Endothelial cell of umbilical vein (primary cell): ENCODE measurements around the gene SLC46A3. TPM values are rescaled to one million over a fixed set of nuclear protein-coding genes. Genes with fewer than 3 reads are reported as not detected.

Experiments used
- BruUV-seq: library from RNA; stranded (reverse); fragments of 400-500 nt; replicated peaks from 2 replicates; lab custom pipeline; 2021; lab: Mats Ljungman, UMichigan
- CTCF ChIA-PET: fragments of 300-600, 350-600 bp; sonication (Branson Sonifier 250); formaldehyde crosslinking; loops from one replicate; lab custom pipeline; 2021; ENCODE audit warnings: antibody characterized with exemption, inconsistent platforms; lab: Charles Lee
- POLR2A ChIA-PET: fragments of 300-600, 350-600 bp; sonication (Branson Sonifier 250); formaldehyde crosslinking; loops from one replicate; lab custom pipeline; 2021; ENCODE audit warnings: antibody characterized with exemption, inconsistent platforms; lab: Charles Lee
- DNase-seq: peaks from one replicate; pipeline ENCODE4 v3.0.0-alpha.2; 2011; ENCODE audit warnings: low read depth, low spot score
- FAIRE-seq: peaks from 2 replicates; lab custom pipeline; 2011; peaks lifted over from hg19 to GRCh38; lab: Jason Lieb, UNC
- H2AFZ ChIP-seq: 2 replicates; pipeline ENCODE4 v1.6.0; 2012; ENCODE audit warnings: low read depth, low read length, control low read depth, inconsistent platforms
- H3K27ac ChIP-seq: 2 replicates; pipeline ENCODE4 v1.5.1; 2011; ENCODE audit warnings: low read depth, mild to moderate bottlenecking, control low read depth, low read length, moderate library complexity; ENCODE audit not compliant: insufficient read depth
- H3K27me3 ChIP-seq, 2 experiments: 2 replicates each; pipeline versions ENCODE4 v1.6.0 to v1.6.1; 2011; ENCODE audit warnings: low read length in 2 of 2, mixed read lengths in 1 of 2; ENCODE audit not compliant: control insufficient read depth in 2 of 2, insufficient read depth in 2 of 2
- H3K36me3 ChIP-seq, 2 experiments: 2 replicates in 1 of 2; 3 replicates in 1 of 2; pipeline ENCODE4 v1.5.1; 2011; ENCODE audit warnings: low read length in 2 of 2, mild to moderate bottlenecking in 1 of 2, moderate library complexity in 1 of 2; ENCODE audit not compliant: control insufficient read depth in 2 of 2, insufficient read depth in 2 of 2; ENCODE audit errors: extremely low read depth in 1 of 2
- H3K4me1 ChIP-seq: 3 replicates; pipeline ENCODE4 v1.5.1; 2011; ENCODE audit warnings: mild to moderate bottlenecking, low read length; ENCODE audit not compliant: control insufficient read depth, insufficient read depth; ENCODE audit errors: extremely low read depth
- H3K4me2 ChIP-seq: 2 replicates; pipeline ENCODE4 v1.6.1; 2011; ENCODE audit warnings: low read length, control low read depth, mixed read lengths; ENCODE audit not compliant: insufficient read depth
- H3K4me3 ChIP-seq, 3 experiments: fragments of 200-600 bp in 1 of 3; sonication (generic), shearing (Covaris generic) in 1 of 3; replicated peaks in 1 of 3; 2 replicates each; pipeline ENCODE4 v1.5.1; 2011 to 2016; ENCODE audit warnings: control low read depth in 3 of 3, low read length in 3 of 3, mild to moderate bottlenecking in 2 of 3, inconsistent platforms in 1 of 3, low read depth in 1 of 3, moderate library complexity in 1 of 3; ENCODE audit not compliant: insufficient read depth in 1 of 3
- H3K79me2 ChIP-seq: 2 replicates; pipeline ENCODE4 v1.6.0; 2012; ENCODE audit warnings: low read length, inconsistent platforms; ENCODE audit not compliant: control insufficient read depth, insufficient read depth
- H3K9ac ChIP-seq: replicated peaks from 2 replicates; pipeline ENCODE3; 2011; ENCODE audit warnings: low read length, control low read depth; ENCODE audit not compliant: insufficient read depth; ENCODE audit errors: extremely low read depth
- H3K9me1 ChIP-seq: replicated peaks from 3 replicates; pipeline ENCODE4 v1.6.0; 2011; ENCODE audit warnings: mild to moderate bottlenecking, low read length; ENCODE audit not compliant: control insufficient read depth, insufficient read depth; ENCODE audit errors: extremely low read depth
- H3K9me3 ChIP-seq: replicated peaks from 2 replicates; pipeline ENCODE4 v1.5.1; 2012; ENCODE audit warnings: low read length, inconsistent platforms; ENCODE audit not compliant: control insufficient read depth, insufficient read depth
- H4K20me1 ChIP-seq: replicated peaks from 2 replicates; pipeline ENCODE3; 2011; ENCODE audit warnings: mild to moderate bottlenecking, low read length; ENCODE audit not compliant: control insufficient read depth, insufficient read depth; ENCODE audit errors: extremely low read depth
- FOS ChIP-seq: IDR thresholded peaks from 2 replicates; pipeline ENCODE4 v1.6.1; 2011; ENCODE audit warnings: mild to moderate bottlenecking, low read length, moderate library complexity, borderline replicate concordance; ENCODE audit not compliant: insufficient read depth
- GATA2 ChIP-seq: IDR thresholded peaks from 2 replicates; pipeline ENCODE4 v1.7.0; 2011; ENCODE audit warnings: low read depth, mild to moderate bottlenecking, moderate library complexity, mixed read lengths, low read length; ENCODE audit not compliant: insufficient read length, insufficient read depth
- JUN ChIP-seq: IDR thresholded peaks from 2 replicates; pipeline ENCODE4 v1.6.1; 2011; ENCODE audit warnings: borderline replicate concordance, low read depth; ENCODE audit not compliant: insufficient read length, insufficient read depth
- POLR2A ChIP-seq: IDR thresholded peaks from 2 replicates; pipeline ENCODE4 v1.6.1; 2012; ENCODE audit warnings: low read depth, mild to moderate bottlenecking, control low read depth, low read length
- POLR2AphosphoS5 ChIP-seq: IDR thresholded peaks from 2 replicates; pipeline ENCODE4 v1.6.1; 2012; ENCODE audit warnings: low read depth, mild to moderate bottlenecking, control low read depth, low read length, moderate library complexity; ENCODE audit not compliant: insufficient read depth
- dilution Hi-C: fragments of 300-500 bp; cut with MboI; formaldehyde crosslinking; loops from one replicate; pipeline ENCODE4 v1.15.0; 2019; ENCODE audit warnings: low sequenced_read_pairs; ENCODE audit not compliant: extremely low pct_ligation_motif_present
- intact Hi-C: fragments of 100-400 bp; cut with micrococcal nuclease; formaldehyde crosslinking; loops from one replicate; pipeline ENCODE4 v1.10.0; 2022
- polyA plus RNA-seq, 4 experiments: library from polyadenylated mRNA; depleted of rRNA in 3 of 4; stranded (reverse) in 3 of 4; unstranded in 1 of 4; fragments of >200 nt; gene quantifications; 2 replicates each; pipeline versions ENCODE4 v1.2.1 to v1.2.3, GENCODE V29; 2011 to 2012; ENCODE audit warnings: missing spikeins in 1 of 4
- total RNA-seq: library from RNA; stranded (reverse); gene quantifications from 2 replicates; pipeline ENCODE4 v1.2.3, GENCODE V29; 2021
- TF ChIP-seq, protein P1 (sequence below), 2 donors: IDR thresholded peaks; 1 replicate in 1 of 2; 2 replicates in 1 of 2; pipeline ENCODE4 v1.5.1; 2011; ENCODE audit warnings: low read length in 2 of 2, mild to moderate bottlenecking in 2 of 2, moderate library complexity in 2 of 2, control low read depth in 1 of 2, inconsistent platforms in 1 of 2, low read depth in 1 of 2; ENCODE audit not compliant: insufficient read depth in 1 of 2; ENCODE audit errors: extremely low read depth in 1 of 2
- TF ChIP-seq, protein P2 (sequence below): IDR thresholded peaks from 2 replicates; pipeline ENCODE4 v1.6.1; 2011; ENCODE audit not compliant: insufficient read depth, insufficient read length

SLC46A3 gene
- total and polyA plus RNA-seq, 2 donors (not counting 3 experiments of a cell fraction or from before 2014, with no cell fraction given) = 2.0 to 2.1 TPM

DNA sequence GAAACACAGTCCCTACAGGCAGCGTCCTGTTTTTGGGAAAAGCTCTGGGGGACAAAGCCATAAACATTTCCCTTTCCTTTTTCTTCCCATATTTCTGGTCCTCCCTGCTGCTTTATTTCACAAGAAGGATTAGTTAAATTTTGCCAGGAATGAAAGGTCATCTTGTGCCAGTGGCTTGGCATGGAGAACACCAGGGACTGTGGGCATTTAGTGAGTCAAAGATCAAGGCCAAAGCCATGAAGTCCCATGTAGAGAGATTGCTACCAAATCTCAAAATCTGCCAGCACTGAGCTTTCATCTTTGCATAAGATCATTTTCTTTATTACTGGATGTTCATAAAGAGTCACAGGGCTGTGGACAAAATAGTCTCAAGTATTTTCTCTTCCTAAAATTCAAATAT, 29.1 kb upstream of the SLC46A3 start:
- CTCF ChIA-PET = interaction anchor here (1.4 kb wide), 1 partner anchor 68 kb away, joined by 4 read pairs; no protein-coding TSS in a partner anchor
- Histone ChIP-seq H3K27ac (no peak overlapping the region), H3K9me3 (no peaks in the 10 kb centered on the region), H3K79me2 (no peaks in the 10 kb centered on the region), H3K9ac (no peak overlapping the region), H3K27me3 (peaks cover 0 to 9% of the 10 kb centered on the region in 2 experiments), H4K20me1 (no peaks in the 10 kb centered on the region), H3K4me3 (no peak overlapping the region), H3K4me2 (no peak overlapping the region), H3K9me1 (no peaks in the 10 kb centered on the region), H2AFZ (no peak overlapping the region), H3K36me3 (no peaks in the 10 kb centered on the region), H3K4me1 (peaks cover 29% of the 10 kb centered on the region)
- BruUV-seq = no TSS peak
- dilution Hi-C loops (no loop called here), intact Hi-C loops (no loop called here)
- FAIRE-seq = no peak
- TF ChIP-seq GATA2 (no peak), POLR2A (no peak), JUN (no peak)
- POLR2A ChIA-PET = no interaction called here
- DNase-seq = no peak

DNA sequence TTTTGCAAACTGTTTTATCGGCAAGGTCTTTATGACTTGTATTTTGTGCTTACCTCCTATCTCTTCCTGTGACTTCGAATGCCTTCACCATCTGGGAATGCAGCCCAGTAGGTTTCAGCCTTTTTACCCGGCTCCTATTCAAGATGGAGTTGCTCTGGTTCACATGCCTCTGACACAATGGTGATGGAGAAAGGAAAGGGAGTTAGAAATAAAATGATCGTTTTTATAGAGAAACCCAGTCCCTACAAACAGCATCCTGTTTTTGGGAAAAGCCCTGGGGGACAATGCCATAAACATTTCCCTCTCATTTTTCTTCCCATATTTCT, 27.5 kb upstream of the SLC46A3 start:
- CTCF ChIA-PET = interaction anchor here (1.5 kb wide), 1 partner anchor 9 kb away, joined by 4 read pairs; no protein-coding TSS in a partner anchor
- Histone ChIP-seq H3K4me2 (no peak overlapping the region), H3K4me1 (peaks cover 28% of the 10 kb centered on the region), H3K27ac (no peak overlapping the region), H3K9me3 (no peaks in the 10 kb centered on the region), H3K4me3 (no peak overlapping the region), H4K20me1 (no peaks in the 10 kb centered on the region), H3K79me2 (no peaks in the 10 kb centered on the region), H3K9ac (no peak overlapping the region), H3K36me3 (no peaks in the 10 kb centered on the region), H3K27me3 (peaks cover 0 to 12% of the 10 kb centered on the region in 2 experiments), H2AFZ (no peak overlapping the region), H3K9me1 (no peaks in the 10 kb centered on the region)
- FAIRE-seq = no peak
- intact Hi-C loops = no loop called here
- TF ChIP-seq, protein P1, sequence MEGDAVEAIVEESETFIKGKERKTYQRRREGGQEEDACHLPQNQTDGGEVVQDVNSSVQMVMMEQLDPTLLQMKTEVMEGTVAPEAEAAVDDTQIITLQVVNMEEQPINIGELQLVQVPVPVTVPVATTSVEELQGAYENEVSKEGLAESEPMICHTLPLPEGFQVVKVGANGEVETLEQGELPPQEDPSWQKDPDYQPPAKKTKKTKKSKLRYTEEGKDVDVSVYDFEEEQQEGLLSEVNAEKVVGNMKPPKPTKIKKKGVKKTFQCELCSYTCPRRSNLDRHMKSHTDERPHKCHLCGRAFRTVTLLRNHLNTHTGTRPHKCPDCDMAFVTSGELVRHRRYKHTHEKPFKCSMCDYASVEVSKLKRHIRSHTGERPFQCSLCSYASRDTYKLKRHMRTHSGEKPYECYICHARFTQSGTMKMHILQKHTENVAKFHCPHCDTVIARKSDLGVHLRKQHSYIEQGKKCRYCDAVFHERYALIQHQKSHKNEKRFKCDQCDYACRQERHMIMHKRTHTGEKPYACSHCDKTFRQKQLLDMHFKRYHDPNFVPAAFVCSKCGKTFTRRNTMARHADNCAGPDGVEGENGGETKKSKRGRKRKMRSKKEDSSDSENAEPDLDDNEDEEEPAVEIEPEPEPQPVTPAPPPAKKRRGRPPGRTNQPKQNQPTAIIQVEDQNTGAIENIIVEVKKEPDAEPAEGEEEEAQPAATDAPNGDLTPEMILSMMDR (IDR thresholded peaks at IDR 0.05; ENCODE audit: extremely low read depth in 1 of 2, insufficient read depth in 1 of 2, low read depth in 1 of 2, low read length in 2 of 2) = no peak
- TF ChIP-seq JUN (no peak), FOS (no peak), POLR2AphosphoS5 (no peak), POLR2A (no peak)
- TF ChIP-seq, protein P2, sequence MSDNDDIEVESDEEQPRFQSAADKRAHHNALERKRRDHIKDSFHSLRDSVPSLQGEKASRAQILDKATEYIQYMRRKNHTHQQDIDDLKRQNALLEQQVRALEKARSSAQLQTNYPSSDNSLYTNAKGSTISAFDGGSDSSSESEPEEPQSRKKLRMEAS = no peak
- no peak for DNase-seq
- dilution Hi-C loops = no loop called here
- no TSS peak for BruUV-seq
- POLR2A ChIA-PET = no interaction called here
